ENCODE results near the gene FABP7.

The FABP7 gene

DNA sequence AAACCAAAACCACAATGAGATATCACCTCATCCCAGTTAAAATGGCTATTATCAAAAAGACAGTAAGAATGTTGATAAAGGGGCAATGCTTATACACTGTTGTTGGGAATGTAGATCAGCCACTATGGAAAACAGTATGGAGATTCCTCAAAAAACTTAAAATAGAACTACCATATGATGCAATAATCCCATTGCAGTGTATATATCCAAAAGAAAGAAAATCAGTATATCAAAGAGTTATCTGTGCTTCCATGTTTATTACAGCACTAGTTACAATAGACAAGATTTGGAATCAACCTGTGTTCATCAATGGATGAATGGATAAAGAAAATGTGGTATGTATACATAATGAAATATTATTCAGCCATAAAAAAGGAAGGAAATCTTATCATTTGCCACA, 3.5 kb upstream of the FABP7 start:
- DNase-seq (ENCODE audit: low spot score in 2 of 2), result no peak
- in situ Hi-C loops (cut with MboI; ENCODE audit: low sequenced_read_pairs), result no loop called here
- H3K9me3 ChIP-seq, result no peaks in the 10 kb centered on the region
- H3K36me3 ChIP-seq (replicated peaks), result no peaks in the 10 kb centered on the region
- no peak overlapping the region for H3K4me3 ChIP-seq
- peaks cover 3% of the 10 kb centered on the region for H3K27me3 ChIP-seq (ENCODE audit: low read depth)
- H3K4me1 ChIP-seq, result no peaks in the 10 kb centered on the region

- no peak overlapping the region for H3K4me3 ChIP-seq
- H3K36me3 ChIP-seq (replicated peaks), result no peaks in the 10 kb centered on the region
- no peaks in the 10 kb centered on the region for H3K4me1 ChIP-seq
- H3K27me3 ChIP-seq (ENCODE audit: low read depth), result peaks cover 7% of the 10 kb centered on the region
- DNase-seq (ENCODE audit: low spot score in 2 of 2), result no peak
- no peaks in the 10 kb centered on the region for H3K9me3 ChIP-seq
- in situ Hi-C loops (cut with MboI; ENCODE audit: low sequenced_read_pairs), result no loop called here
Observed at GRCh38 chr6:122778302-122778701, 1.2 kb upstream of the FABP7 start.

DNA sequence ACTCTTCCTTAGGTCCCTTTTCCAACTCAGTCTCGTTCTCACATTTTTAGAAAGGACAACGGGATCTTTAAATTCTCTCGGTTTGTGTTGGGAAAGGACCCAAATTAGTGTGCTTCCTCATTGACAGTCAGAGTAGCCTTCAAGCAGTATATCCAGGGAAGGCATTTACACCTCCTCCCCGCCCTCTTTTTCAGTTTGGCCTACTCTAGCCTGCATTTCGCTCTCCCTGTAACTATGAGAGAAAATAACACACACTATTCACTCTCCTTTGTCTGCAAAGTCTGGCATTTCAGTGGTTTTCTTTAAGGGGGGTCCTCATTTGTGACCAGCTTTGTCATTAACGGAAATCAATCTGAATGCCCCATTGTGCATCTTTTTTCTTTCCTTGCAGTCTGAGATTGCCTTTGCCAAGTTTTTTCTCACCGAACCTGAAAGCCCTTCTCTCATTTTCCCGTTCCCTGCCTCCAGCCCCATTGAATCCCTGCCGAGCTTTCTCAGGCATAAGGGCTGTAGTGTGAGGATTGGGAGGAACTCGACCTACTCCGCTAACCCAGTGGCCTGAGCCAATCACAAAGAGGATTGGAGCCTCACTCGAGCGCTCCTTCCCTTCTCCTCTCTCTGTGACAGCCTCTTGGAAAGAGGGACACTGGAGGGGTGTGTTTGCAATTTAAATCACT, 393 bp upstream of the FABP7 start:
- H3K36me3 ChIP-seq (replicated peaks), result no peaks in the 10 kb centered on the region
- H3K4me3 ChIP-seq, result no peak overlapping the region
- in situ Hi-C loops (cut with MboI; ENCODE audit: low sequenced_read_pairs), result no loop called here
- no peaks in the 10 kb centered on the region for H3K9me3 ChIP-seq
- H3K4me1 ChIP-seq, result no peaks in the 10 kb centered on the region
- peaks cover 9% of the 10 kb centered on the region for H3K27me3 ChIP-seq (ENCODE audit: low read depth)
- no peak for DNase-seq (ENCODE audit: low spot score in 2 of 2)

DNA sequence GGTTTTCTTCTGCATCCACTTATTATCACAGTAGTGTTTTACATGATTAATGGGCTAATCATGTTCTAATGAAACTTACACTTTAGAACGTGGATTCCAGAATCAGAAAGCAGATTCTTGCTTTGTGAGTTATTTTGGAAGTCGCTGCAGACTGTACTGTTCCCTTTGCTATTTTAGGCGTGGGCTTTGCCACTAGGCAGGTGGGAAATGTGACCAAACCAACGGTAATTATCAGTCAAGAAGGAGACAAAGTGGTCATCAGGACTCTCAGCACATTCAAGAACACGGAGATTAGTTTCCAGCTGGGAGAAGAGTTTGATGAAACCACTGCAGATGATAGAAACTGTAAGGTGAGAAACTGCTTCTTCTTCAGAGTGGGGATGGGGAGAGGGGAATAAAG, 598 bp downstream of the FABP7 start:
- Histone ChIP-seq H3K9me3 (no peaks in the 10 kb centered on the region), H3K4me1 (no peaks in the 10 kb centered on the region), H3K36me3 (replicated peaks) (no peaks in the 10 kb centered on the region), H3K27me3 (ENCODE audit: low read depth) (peaks cover 9% of the 10 kb centered on the region), H3K4me3 (no peak overlapping the region)
- in situ Hi-C loops (cut with MboI; ENCODE audit: low sequenced_read_pairs), result no loop called here
- no peak for DNase-seq (ENCODE audit: low spot score in 2 of 2)

GRCh38 chr6:122781716-122782115, 2.2 kb downstream of the FABP7 start:
- Histone ChIP-seq H3K36me3 (replicated peaks) (no peaks in the 10 kb centered on the region), H3K9me3 (no peaks in the 10 kb centered on the region), H3K4me1 (no peaks in the 10 kb centered on the region), H3K4me3 (no peak overlapping the region), H3K27me3 (ENCODE audit: low read depth) (peaks cover 11% of the 10 kb centered on the region)
- in situ Hi-C loops (cut with MboI; ENCODE audit: low sequenced_read_pairs), result no loop called here
- no peak for DNase-seq (ENCODE audit: low spot score in 2 of 2)

GRCh38 chr6:122783401-122783800, 3.9 kb downstream of the FABP7 start:
- H3K9me3 ChIP-seq, result no peaks in the 10 kb centered on the region
- DNase-seq (ENCODE audit: low spot score in 2 of 2), result no peak
- no peaks in the 10 kb centered on the region for H3K36me3 ChIP-seq (replicated peaks)
- H3K4me1 ChIP-seq, result no peaks in the 10 kb centered on the region
- H3K27me3 ChIP-seq (ENCODE audit: low read depth), result peaks cover 11% of the 10 kb centered on the region
- no peak overlapping the region for H3K4me3 ChIP-seq
- in situ Hi-C loops (cut with MboI; ENCODE audit: low sequenced_read_pairs), result no loop called here

GRCh38 chr6:122785891-122786290, 6.4 kb downstream of the FABP7 start:
- no peak for DNase-seq (ENCODE audit: low spot score in 2 of 2)
- H3K27me3 ChIP-seq (ENCODE audit: low read depth), result peaks cover 8% of the 10 kb centered on the region
- in situ Hi-C loops (cut with MboI; ENCODE audit: low sequenced_read_pairs), result no loop called here
- peaks cover 6% of the 10 kb centered on the region for H3K4me1 ChIP-seq
- no peaks in the 10 kb centered on the region for H3K9me3 ChIP-seq
- no peaks in the 10 kb centered on the region for H3K36me3 ChIP-seq (replicated peaks)
- H3K4me3 ChIP-seq, result no peak overlapping the region

GRCh38 chr6:122787721-122788120, 8.2 kb downstream of the FABP7 start:
- in situ Hi-C loops (cut with MboI; ENCODE audit: low sequenced_read_pairs), result no loop called here
- no peak for DNase-seq (ENCODE audit: low spot score in 2 of 2)
- peaks cover 8% of the 10 kb centered on the region for H3K27me3 ChIP-seq (ENCODE audit: low read depth)
- H3K4me3 ChIP-seq, result no peak overlapping the region
- H3K4me1 ChIP-seq, result peaks cover 6% of the 10 kb centered on the region
- H3K36me3 ChIP-seq (replicated peaks), result no peaks in the 10 kb centered on the region
- H3K9me3 ChIP-seq, result no peaks in the 10 kb centered on the region

- no peak for DNase-seq (ENCODE audit: low spot score in 2 of 2)
- Histone ChIP-seq H3K4me1 (peaks cover 6% of the 10 kb centered on the region), H3K4me3 (no peak overlapping the region), H3K27me3 (ENCODE audit: low read depth) (peaks cover 5% of the 10 kb centered on the region; the same call in 1 of the 2 replicates), H3K9me3 (no peaks in the 10 kb centered on the region), H3K36me3 (replicated peaks) (no peaks in the 10 kb centered on the region)
- in situ Hi-C loops (cut with MboI; ENCODE audit: low sequenced_read_pairs), result no loop called here
Observed at GRCh38 chr6:122788208-122788607, 8.7 kb downstream of the FABP7 start.

DNA sequence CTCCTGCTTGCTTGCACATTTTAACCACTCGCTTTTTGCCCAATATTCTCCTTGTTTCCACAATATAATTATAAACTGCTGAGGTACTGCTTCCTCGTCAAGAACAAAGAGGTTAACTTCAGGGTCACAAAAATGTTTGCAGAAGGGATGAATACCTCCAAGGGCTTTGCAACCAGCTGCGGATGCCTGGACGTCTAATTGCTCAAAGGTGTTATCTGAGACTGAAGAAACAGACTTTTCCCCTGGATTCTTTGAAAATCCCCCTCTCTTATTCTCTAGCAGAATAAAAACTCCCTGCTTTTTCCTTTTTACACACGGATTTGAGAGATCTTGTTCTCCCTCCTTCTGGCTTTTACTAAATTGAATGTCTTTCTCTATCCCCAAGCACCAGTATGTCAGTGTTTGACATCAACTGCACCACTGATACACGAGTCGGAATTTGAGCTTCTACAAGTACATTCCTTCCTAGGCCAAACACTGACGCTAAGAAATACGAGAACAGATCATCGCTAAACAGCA, 9.2 kb downstream of the FABP7 start:
- H3K4me3 ChIP-seq, result peak overlapping the region; percentile 51
- no peak for DNase-seq (ENCODE audit: low spot score in 2 of 2)

DNA sequence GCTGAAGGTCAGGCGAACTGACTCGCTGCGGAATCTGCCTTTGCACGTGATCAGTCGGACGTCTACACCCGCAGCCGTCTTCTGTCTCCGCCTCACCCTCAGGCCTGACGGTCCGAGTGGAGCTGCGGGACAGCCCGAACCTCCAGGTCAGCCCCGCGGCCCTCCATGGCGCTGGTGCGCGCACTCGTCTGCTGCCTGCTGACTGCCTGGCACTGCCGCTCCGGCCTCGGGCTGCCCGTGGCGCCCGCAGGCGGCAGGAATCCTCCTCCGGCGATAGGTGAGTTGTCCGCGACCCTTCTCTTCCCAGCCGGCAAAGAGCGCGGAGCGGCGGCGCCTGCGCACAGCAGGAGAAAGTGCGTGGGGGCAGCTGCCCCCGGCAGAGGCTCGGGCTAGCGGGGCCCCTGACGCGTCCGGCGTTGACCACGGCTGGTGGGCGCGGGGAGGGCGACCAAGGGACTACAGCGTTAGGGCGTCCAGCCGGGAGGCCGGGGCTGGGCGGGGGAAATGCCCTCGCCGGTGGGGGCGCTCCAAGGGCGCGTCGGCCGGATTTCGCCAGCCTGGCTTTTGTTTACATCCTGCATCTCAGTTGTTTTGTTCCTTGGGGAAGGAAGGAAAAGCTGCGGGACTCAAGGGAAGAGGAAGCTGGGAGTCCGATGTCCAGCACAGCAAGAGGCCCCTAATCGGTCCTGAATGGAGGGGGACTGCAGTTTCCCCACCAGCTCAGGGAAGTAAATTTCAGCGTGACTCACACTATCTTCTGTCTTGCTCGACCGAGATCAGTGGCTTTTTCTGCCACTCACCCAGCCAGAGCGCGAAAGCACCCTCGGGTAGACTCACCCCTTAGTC, 9.9 kb downstream of the FABP7 start, which contains the start of gene SMPDL3A:
SMPDL3A (plus strand) TSS at position 77 of the 846 bp plus-strand sequence; CDS start at position 166, 89 bp downstream.
- H3K27me3 ChIP-seq (ENCODE audit: low read depth), result peaks cover 2% of the 10 kb centered on the region; the same call in 1 of the 2 replicates
- H3K4me1 ChIP-seq, result peaks cover 6% of the 10 kb centered on the region
- no peaks in the 10 kb centered on the region for H3K9me3 ChIP-seq
- DNase-seq (ENCODE audit: low spot score in 2 of 2), result peak; percentile 51 to 77
- peak within 1 kb of the TSS; percentile 51 for H3K4me3 ChIP-seq
- no peaks in the 10 kb centered on the region for H3K36me3 ChIP-seq (replicated peaks)
- in situ Hi-C loops (cut with MboI; ENCODE audit: low sequenced_read_pairs), result no loop called here

More for the DNA sequence above, 9.2 kb downstream of the FABP7 start:
- Histone ChIP-seq H3K4me1 (peaks cover 6% of the 10 kb centered on the region), H3K27me3 (ENCODE audit: low read depth) (peaks cover 3% of the 10 kb centered on the region; the same call in 1 of the 2 replicates), H3K9me3 (no peaks in the 10 kb centered on the region), H3K36me3 (replicated peaks) (no peaks in the 10 kb centered on the region)
- in situ Hi-C loops (cut with MboI; ENCODE audit: low sequenced_read_pairs), result no loop called here

- Histone ChIP-seq H3K4me1 (peaks cover 6% of the 10 kb centered on the region), H3K9me3 (no peaks in the 10 kb centered on the region), H3K4me3 (peak overlapping the region; percentile 51), H3K27me3 (ENCODE audit: low read depth) (peaks cover 2% of the 10 kb centered on the region; the same call in 1 of the 2 replicates), H3K36me3 (replicated peaks) (no peaks in the 10 kb centered on the region)
- in situ Hi-C loops (cut with MboI; ENCODE audit: low sequenced_read_pairs), result no loop called here
- DNase-seq (ENCODE audit: low spot score in 2 of 2), result no peak
Observed at GRCh38 chr6:122790028-122790422, 10.5 kb downstream of the FABP7 start.

DNA sequence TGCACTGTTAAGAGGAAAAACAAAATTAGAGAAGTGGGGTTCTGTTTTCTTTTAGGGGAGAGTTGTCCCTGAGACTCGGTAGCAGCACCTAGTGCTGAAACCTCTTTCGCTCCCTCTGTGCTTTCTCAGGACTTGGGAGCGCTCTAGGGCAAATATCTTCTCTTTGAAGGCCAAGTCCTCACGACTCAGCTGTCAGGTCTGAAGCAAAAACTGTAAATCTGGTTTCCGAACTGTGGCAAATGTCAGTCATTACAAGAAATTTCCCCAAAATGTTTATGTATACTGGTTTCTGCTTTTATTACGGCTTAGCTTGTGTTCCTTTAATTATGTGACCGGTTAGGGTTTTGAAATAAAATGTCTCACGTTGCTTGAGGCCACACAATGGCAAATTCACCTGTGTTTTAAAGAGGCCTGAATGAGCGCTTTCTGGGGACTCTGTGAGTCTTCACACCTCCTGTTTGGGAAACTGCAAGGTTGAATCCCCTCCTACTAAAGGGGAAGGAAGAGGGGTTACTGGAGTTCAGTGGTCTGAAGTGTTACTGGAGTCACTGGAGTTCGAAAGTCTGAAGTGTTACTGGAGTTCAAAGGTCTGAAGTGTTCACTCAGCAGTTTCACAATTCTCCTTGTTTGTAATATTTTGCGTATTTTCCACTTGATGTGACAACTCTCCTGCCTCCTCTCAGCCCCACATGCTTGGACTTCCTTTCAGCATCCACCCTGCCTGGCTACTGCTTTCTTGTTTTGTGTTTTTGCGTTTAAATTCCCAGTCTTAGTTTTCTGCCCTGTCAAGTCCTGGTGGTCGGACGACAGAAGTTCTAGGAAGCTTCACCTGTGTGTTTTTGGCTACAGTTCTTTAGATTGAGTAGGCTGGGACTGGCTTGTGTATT, 11.2 kb downstream of the FABP7 start:
- in situ Hi-C loops (cut with MboI; ENCODE audit: low sequenced_read_pairs), result no loop called here
- Histone ChIP-seq H3K36me3 (replicated peaks) (no peaks in the 10 kb centered on the region), H3K4me3 (peak overlapping the region; percentile 51), H3K9me3 (no peaks in the 10 kb centered on the region), H3K4me1 (peaks cover 6% of the 10 kb centered on the region), H3K27me3 (ENCODE audit: low read depth) (peaks cover 2% of the 10 kb centered on the region; the same call in 1 of the 2 replicates)
- no peak for DNase-seq (ENCODE audit: low spot score in 2 of 2)

All from HAP-1 (cell line).